Measurements from ENCODE around the gene SYT5. TPM values are rescaled to one million over a fixed set of nuclear protein-coding genes. Genes with fewer than 3 reads are reported as not detected.

SYT5 gene
- total and polyA plus RNA-seq, 5 donors from 2014 or later: 0.06 to 1.9 TPM; not detected in 3

- no peaks in the 10 kb centered on the region for H3K36me3 ChIP-seq (ENCODE audit: control insufficient read depth, insufficient read depth, low read length)
- H3K4me1 ChIP-seq (ENCODE audit: control insufficient read depth, insufficient read depth, low read length, poor library complexity, severe bottlenecking): peaks cover 5% of the 10 kb centered on the region
- no peaks in the 10 kb centered on the region for H3K9me3 ChIP-seq (ENCODE audit: control insufficient read depth in 2 of 2, low read length in 2 of 2)
- no peak overlapping the region for H3K27ac ChIP-seq (ENCODE audit: insufficient read depth, low read length, poor library complexity, severe bottlenecking)
- DNase-seq: peak in 1 of 3 donors; percentile 26
- H3K9me3 Mint-ChIP-seq: peaks cover 0 to 4% (median 0%) of the 10 kb centered on the region in 7 donors
- H3K4me1 Mint-ChIP-seq: peaks cover 0 to 10% (median under 1%) of the 10 kb centered on the region in 4 donors
- peak overlapping the region in 1 of 4 donors; percentile 28 for H3K4me3 Mint-ChIP-seq
- no peak overlapping the region for H3K27ac Mint-ChIP-seq
- peaks cover 67% of the 10 kb centered on the region for H3K27me3 Mint-ChIP-seq
- ATAC-seq (ENCODE audit: low read depth in 2 of 2): no peak
- H3K27me3 ChIP-seq (ENCODE audit: control insufficient read depth, insufficient read depth, low read length): peaks cover 10% of the 10 kb centered on the region
- no peak overlapping the region for H3K4me3 ChIP-seq (ENCODE audit: low read depth, low read length)
- no peaks in the 10 kb centered on the region for H3K36me3 Mint-ChIP-seq
These were observed 33.9 kb downstream of the SYT5 start for GRCh38 chr19:55146078-55146704.

- Mint-ChIP-seq H3K4me1 (peaks cover 0 to 8% (median 1%) of the 10 kb centered on the region in 4 donors), H3K27me3 (peaks cover 71% of the 10 kb centered on the region), H3K36me3 (no peaks in the 10 kb centered on the region), H3K4me3 (no peak overlapping the region), H3K27ac (no peak overlapping the region), H3K9me3 (peaks cover 0 to 2% (median 0%) of the 10 kb centered on the region in 7 donors)
- H3K27ac ChIP-seq (ENCODE audit: insufficient read depth, low read length, poor library complexity, severe bottlenecking): no peak overlapping the region
- H3K27me3 ChIP-seq (ENCODE audit: control insufficient read depth, insufficient read depth, low read length): peaks cover 10% of the 10 kb centered on the region
- ATAC-seq (ENCODE audit: low read depth in 2 of 2) (no peak), DNase-seq (no peak)
- no peak overlapping the region for H3K4me3 ChIP-seq (ENCODE audit: low read depth, low read length)
- peaks cover 5% of the 10 kb centered on the region for H3K4me1 ChIP-seq (ENCODE audit: control insufficient read depth, insufficient read depth, low read length, poor library complexity, severe bottlenecking)
- no peaks in the 10 kb centered on the region for H3K9me3 ChIP-seq (ENCODE audit: control insufficient read depth in 2 of 2, low read length in 2 of 2)
- no peaks in the 10 kb centered on the region for H3K36me3 ChIP-seq (ENCODE audit: control insufficient read depth, insufficient read depth, low read length)
These were observed 34.9 kb downstream of the SYT5 start for GRCh38 chr19:55145232-55145631.

- Histone ChIP-seq H3K27ac (ENCODE audit: insufficient read depth, low read length, poor library complexity, severe bottlenecking) (no peak overlapping the region), H3K27me3 (ENCODE audit: control insufficient read depth, insufficient read depth, low read length) (peaks cover 13% of the 10 kb centered on the region), H3K4me3 (ENCODE audit: low read depth, low read length) (no peak overlapping the region), H3K9me3 (ENCODE audit: control insufficient read depth in 2 of 2, low read length in 2 of 2) (no peaks in the 10 kb centered on the region), H3K36me3 (ENCODE audit: control insufficient read depth, insufficient read depth, low read length) (no peaks in the 10 kb centered on the region), H3K4me1 (ENCODE audit: control insufficient read depth, insufficient read depth, low read length, poor library complexity, severe bottlenecking) (peaks cover 5% of the 10 kb centered on the region)
- Mint-ChIP-seq H3K27me3 (peaks cover 54% of the 10 kb centered on the region), H3K36me3 (no peaks in the 10 kb centered on the region), H3K4me3 (no peak overlapping the region), H3K4me1 (peaks cover 0 to 8% (median 1%) of the 10 kb centered on the region in 4 donors), H3K9me3 (no peaks in the 10 kb centered on the region), H3K27ac (no peak overlapping the region)
- no peak for DNase-seq
- no peak for ATAC-seq (ENCODE audit: low read depth in 2 of 2)
These were observed 38.4 kb downstream of the SYT5 start for GRCh38 chr19:55141696-55142095.

- no peak for ATAC-seq (ENCODE audit: low read depth in 2 of 2)
- Mint-ChIP-seq H3K27ac (no peak overlapping the region), H3K9me3 (no peaks in the 10 kb centered on the region), H3K36me3 (no peaks in the 10 kb centered on the region), H3K27me3 (peaks cover 52% of the 10 kb centered on the region), H3K4me1 (peaks cover 0 to 3% (median 1%) of the 10 kb centered on the region in 4 donors), H3K4me3 (no peak overlapping the region)
- Histone ChIP-seq H3K27ac (ENCODE audit: insufficient read depth, low read length, poor library complexity, severe bottlenecking) (no peak overlapping the region), H3K4me1 (ENCODE audit: control insufficient read depth, insufficient read depth, low read length, poor library complexity, severe bottlenecking) (no peaks in the 10 kb centered on the region), H3K4me3 (ENCODE audit: low read depth, low read length) (no peak overlapping the region), H3K9me3 (ENCODE audit: control insufficient read depth in 2 of 2, low read length in 2 of 2) (no peaks in the 10 kb centered on the region), H3K27me3 (ENCODE audit: control insufficient read depth, insufficient read depth, low read length) (peaks cover 3% of the 10 kb centered on the region), H3K36me3 (ENCODE audit: control insufficient read depth, insufficient read depth, low read length) (no peaks in the 10 kb centered on the region)
- no peak for DNase-seq
These were observed 42.2 kb downstream of the SYT5 start for GRCh38 chr19:55137915-55138314.

GRCh38 chr19:55136399-55137102 lies 43.5 kb downstream of the SYT5 start:
- no peaks in the 10 kb centered on the region for H3K4me1 ChIP-seq (ENCODE audit: control insufficient read depth, insufficient read depth, low read length, poor library complexity, severe bottlenecking)
- peaks cover 6% of the 10 kb centered on the region for H3K27me3 ChIP-seq (ENCODE audit: control insufficient read depth, insufficient read depth, low read length)
- no peak overlapping the region for H3K4me3 Mint-ChIP-seq
- no peaks in the 10 kb centered on the region for H3K9me3 ChIP-seq (ENCODE audit: control insufficient read depth in 2 of 2, low read length in 2 of 2)
- H3K27me3 Mint-ChIP-seq: peaks cover 54% of the 10 kb centered on the region
- H3K4me1 Mint-ChIP-seq: peaks cover 0 to 3% (median 1%) of the 10 kb centered on the region in 4 donors
- no peaks in the 10 kb centered on the region for H3K36me3 ChIP-seq (ENCODE audit: control insufficient read depth, insufficient read depth, low read length)
- no peaks in the 10 kb centered on the region for H3K36me3 Mint-ChIP-seq
- H3K27ac ChIP-seq (ENCODE audit: insufficient read depth, low read length, poor library complexity, severe bottlenecking): no peak overlapping the region
- no peak for DNase-seq
- ATAC-seq (ENCODE audit: low read depth in 2 of 2): no peak
- no peak overlapping the region for H3K4me3 ChIP-seq (ENCODE audit: low read depth, low read length)
- no peak overlapping the region for H3K27ac Mint-ChIP-seq
- no peaks in the 10 kb centered on the region for H3K9me3 Mint-ChIP-seq

GRCh38 chr19:55134736-55135135 lies 45.4 kb downstream of the SYT5 start:
- Mint-ChIP-seq H3K27ac (no peak overlapping the region), H3K4me3 (no peak overlapping the region), H3K36me3 (no peaks in the 10 kb centered on the region), H3K9me3 (no peaks in the 10 kb centered on the region), H3K4me1 (no peaks in the 10 kb centered on the region), H3K27me3 (peaks cover 52% of the 10 kb centered on the region)
- Histone ChIP-seq H3K4me3 (ENCODE audit: low read depth, low read length) (no peak overlapping the region), H3K27ac (ENCODE audit: insufficient read depth, low read length, poor library complexity, severe bottlenecking) (no peak overlapping the region), H3K27me3 (ENCODE audit: control insufficient read depth, insufficient read depth, low read length) (peaks cover 11% of the 10 kb centered on the region), H3K4me1 (ENCODE audit: control insufficient read depth, insufficient read depth, low read length, poor library complexity, severe bottlenecking) (no peaks in the 10 kb centered on the region), H3K36me3 (ENCODE audit: control insufficient read depth, insufficient read depth, low read length) (no peaks in the 10 kb centered on the region), H3K9me3 (ENCODE audit: control insufficient read depth in 2 of 2, low read length in 2 of 2) (no peaks in the 10 kb centered on the region)
- no peak for DNase-seq
- ATAC-seq (ENCODE audit: low read depth in 2 of 2): no peak

GRCh38 chr19:55133639-55134444 lies 46.2 kb downstream of the SYT5 start:
- Mint-ChIP-seq H3K4me3 (no peak overlapping the region), H3K4me1 (no peaks in the 10 kb centered on the region), H3K27me3 (peaks cover 55% of the 10 kb centered on the region), H3K36me3 (no peaks in the 10 kb centered on the region), H3K9me3 (no peaks in the 10 kb centered on the region), H3K27ac (no peak overlapping the region)
- H3K36me3 ChIP-seq (ENCODE audit: control insufficient read depth, insufficient read depth, low read length): no peaks in the 10 kb centered on the region
- H3K27me3 ChIP-seq (ENCODE audit: control insufficient read depth, insufficient read depth, low read length): peaks cover 14% of the 10 kb centered on the region
- no peaks in the 10 kb centered on the region for H3K4me1 ChIP-seq (ENCODE audit: control insufficient read depth, insufficient read depth, low read length, poor library complexity, severe bottlenecking)
- ATAC-seq (ENCODE audit: low read depth in 2 of 2) (no peak), DNase-seq (no peak)
- no peaks in the 10 kb centered on the region for H3K9me3 ChIP-seq (ENCODE audit: control insufficient read depth in 2 of 2, low read length in 2 of 2)
- no peak overlapping the region for H3K27ac ChIP-seq (ENCODE audit: insufficient read depth, low read length, poor library complexity, severe bottlenecking)
- H3K4me3 ChIP-seq (ENCODE audit: low read depth, low read length): no peak overlapping the region

Data from CD4-positive, CD25-positive, alpha-beta regulatory T cell (primary cell).